Measurements from ENCODE around the gene FXN. TPM values are rescaled to one million over a fixed set of nuclear protein-coding genes. Genes with fewer than 3 reads are reported as not detected.
"Not testable (repeated sequence)": the region's sequence is repeated elsewhere in the genome, so short reads cannot be mapped to it uniquely, and the experiment has no call there.

The FXN gene
- 10 to 100 TPM; 21.7 to 23.2 TPM for total RNA-seq

GRCh38 chr9:69035438-69036308, at the start of gene FXN:
TSS of gene FXN (plus strand) at chr9:69035752. CDS start at chr9:69035783, 31 bp downstream.
- Mint-ChIP-seq H3K9me3 (ENCODE audit: insufficient read depth) (no peaks in the 10 kb centered on the region), H3K36me3 (ENCODE audit: low read depth) (peaks cover 5% of the 10 kb centered on the region), H3K4me1 (ENCODE audit: low read depth) (peaks cover 24% of the 10 kb centered on the region), H3K4me3 (peak within 1 kb of the TSS; percentile 93), H3K27ac (peak within 1 kb of the TSS; percentile 81), H3K27me3 (ENCODE audit: low read depth) (peaks cover 2% of the 10 kb centered on the region)
- ChIA-PET CTCF (interaction anchor here (0.6 to 2.7 kb wide), 21 partner anchors 9 to 207 kb away, joined by 3 to 30 read pairs (median 4); no protein-coding TSS in a partner anchor), POLR2A (interaction anchor here (0.8 to 1.7 kb wide), 5 partner anchors 12 to 62 kb away, joined by 3 to 11 read pairs (median 3); no protein-coding TSS in a partner anchor)
- DNase-seq: peak; percentile 84
- ATAC-seq: peak; percentile 95

- H3K4me1 Mint-ChIP-seq (ENCODE audit: low read depth); H3K36me3 Mint-ChIP-seq (ENCODE audit: low read depth); H3K27ac Mint-ChIP-seq; CTCF ChIA-PET; POLR2A ChIA-PET; H3K27me3 Mint-ChIP-seq (ENCODE audit: low read depth); H3K4me3 Mint-ChIP-seq; ATAC-seq; H3K9me3 Mint-ChIP-seq (ENCODE audit: insufficient read depth); DNase-seq: not testable (repeated sequence)
Observed at GRCh38 chr9:68986949-68987348, 48.6 kb upstream of the FXN start.

GRCh38 chr9:68991457-68991856, 44.1 kb upstream of the FXN start:
- no peaks in the 10 kb centered on the region for H3K27me3 Mint-ChIP-seq (ENCODE audit: low read depth)
- DNase-seq (no peak), ATAC-seq (no peak)
- CTCF ChIA-PET: interaction anchor here (1.8 kb wide), 1 partner anchor 8 kb away, joined by 4 read pairs; no protein-coding TSS in a partner anchor
- no peaks in the 10 kb centered on the region for H3K36me3 Mint-ChIP-seq (ENCODE audit: low read depth)
- no peak overlapping the region for H3K27ac Mint-ChIP-seq
- peaks cover 7% of the 10 kb centered on the region for H3K4me1 Mint-ChIP-seq (ENCODE audit: low read depth)
- H3K9me3 Mint-ChIP-seq (ENCODE audit: insufficient read depth): no peaks in the 10 kb centered on the region
- POLR2A ChIA-PET: no interaction called here
- no peak overlapping the region for H3K4me3 Mint-ChIP-seq

- ChIA-PET CTCF (interaction anchor here (0.6 to 2.0 kb wide), 8 partner anchors 14 to 412 kb away, joined by 3 to 9 read pairs (median 4); a partner anchor contains a TSS), POLR2A (no interaction called here)
- Mint-ChIP-seq H3K27ac (no peak overlapping the region), H3K27me3 (ENCODE audit: low read depth) (peaks cover 3% of the 10 kb centered on the region), H3K36me3 (ENCODE audit: low read depth) (no peaks in the 10 kb centered on the region), H3K4me3 (no peak overlapping the region), H3K4me1 (ENCODE audit: low read depth) (peaks cover 16% of the 10 kb centered on the region), H3K9me3 (ENCODE audit: insufficient read depth) (no peaks in the 10 kb centered on the region)
- DNase-seq: no peak
- no peak for ATAC-seq
Observed at GRCh38 chr9:68995776-68996175, 39.8 kb upstream of the FXN start.

GRCh38 chr9:68996462-68996861, 39.1 kb upstream of the FXN start:
- ChIA-PET CTCF (interaction anchor here (0.6 to 2.0 kb wide), 7 partner anchors 15 to 217 kb away, joined by 3 to 9 read pairs (median 5); a partner anchor contains a TSS), POLR2A (interaction anchor here (1.0 kb wide), 1 partner anchor 39 kb away, joined by 3 read pairs; the partner anchor contains the start of gene FXN)
- no peak overlapping the region for H3K27ac Mint-ChIP-seq
- H3K4me1 Mint-ChIP-seq (ENCODE audit: low read depth): peaks cover 16% of the 10 kb centered on the region
- ATAC-seq (no peak), DNase-seq (no peak)
- H3K4me3 Mint-ChIP-seq: no peak overlapping the region
- no peaks in the 10 kb centered on the region for H3K36me3 Mint-ChIP-seq (ENCODE audit: low read depth)
- H3K9me3 Mint-ChIP-seq (ENCODE audit: insufficient read depth): no peaks in the 10 kb centered on the region
- peaks cover 3% of the 10 kb centered on the region for H3K27me3 Mint-ChIP-seq (ENCODE audit: low read depth)

- no peaks in the 10 kb centered on the region for H3K36me3 Mint-ChIP-seq (ENCODE audit: low read depth)
- no peak overlapping the region for H3K4me3 Mint-ChIP-seq
- ChIA-PET POLR2A (interaction anchor here (1.0 kb wide), 1 partner anchor 38 kb away, joined by 3 read pairs; the partner anchor contains the start of gene FXN), CTCF (interaction anchor here (1.8 kb wide), 2 partner anchors 17 to 38 kb away, joined by 4 to 6 read pairs; partner anchors contain the start of gene FXN)
- ATAC-seq (no peak), DNase-seq (no peak)
- H3K9me3 Mint-ChIP-seq (ENCODE audit: insufficient read depth): no peaks in the 10 kb centered on the region
- peaks cover 5% of the 10 kb centered on the region for H3K27me3 Mint-ChIP-seq (ENCODE audit: low read depth)
- H3K4me1 Mint-ChIP-seq (ENCODE audit: low read depth): peaks cover 16% of the 10 kb centered on the region
- H3K27ac Mint-ChIP-seq: no peak overlapping the region
Observed at GRCh38 chr9:68997666-68998065, 37.9 kb upstream of the FXN start.

GRCh38 chr9:68998385-68998784, 37.2 kb upstream of the FXN start:
- no peak for ATAC-seq

GRCh38 chr9:68998812-68999211, 36.7 kb upstream of the FXN start:
- ChIA-PET CTCF (interaction anchor here (0.7 to 2.0 kb wide), 20 partner anchors 10 to 418 kb away, joined by 3 to 13 read pairs (median 6); partner anchors contain the start of gene FXN), POLR2A (no interaction called here)
- H3K4me3 Mint-ChIP-seq: no peak overlapping the region
- H3K4me1 Mint-ChIP-seq (ENCODE audit: low read depth): peaks cover 16% of the 10 kb centered on the region
- H3K27me3 Mint-ChIP-seq (ENCODE audit: low read depth): peaks cover 7% of the 10 kb centered on the region
- H3K27ac Mint-ChIP-seq: no peak overlapping the region
- ATAC-seq (no peak), DNase-seq (no peak)
- H3K36me3 Mint-ChIP-seq (ENCODE audit: low read depth): no peaks in the 10 kb centered on the region
- no peaks in the 10 kb centered on the region for H3K9me3 Mint-ChIP-seq (ENCODE audit: insufficient read depth)

More at GRCh38 chr9:68998385-68998784, 37.2 kb upstream of the FXN start:
- H3K36me3 Mint-ChIP-seq (ENCODE audit: low read depth): no peaks in the 10 kb centered on the region
- H3K4me3 Mint-ChIP-seq: no peak overlapping the region
- peaks cover 16% of the 10 kb centered on the region for H3K4me1 Mint-ChIP-seq (ENCODE audit: low read depth)
- POLR2A ChIA-PET: no interaction called here
- peaks cover 7% of the 10 kb centered on the region for H3K27me3 Mint-ChIP-seq (ENCODE audit: low read depth)
- no peaks in the 10 kb centered on the region for H3K9me3 Mint-ChIP-seq (ENCODE audit: insufficient read depth)
- CTCF ChIA-PET: interaction anchor here (1.8 to 2.0 kb wide), 3 partner anchors 14 to 418 kb away, joined by 6 to 11 read pairs (median 9); partner anchors contain the start of gene FXN
- no peak for DNase-seq
- no peak overlapping the region for H3K27ac Mint-ChIP-seq

GRCh38 chr9:68999393-69000105, 36.0 kb upstream of the FXN start:
- Mint-ChIP-seq H3K4me3 (no peak overlapping the region), H3K36me3 (ENCODE audit: low read depth) (no peaks in the 10 kb centered on the region), H3K9me3 (ENCODE audit: insufficient read depth) (no peaks in the 10 kb centered on the region), H3K27me3 (ENCODE audit: low read depth) (peaks cover 9% of the 10 kb centered on the region), H3K4me1 (ENCODE audit: low read depth) (peaks cover 16% of the 10 kb centered on the region), H3K27ac (no peak overlapping the region)
- POLR2A ChIA-PET: interaction anchor here (0.8 to 1.1 kb wide), 2 partner anchors 35 to 220 kb away, joined by 3 read pairs; a partner anchor contains a TSS
- CTCF ChIA-PET: interaction anchor here (0.7 to 2.1 kb wide), 33 partner anchors 8 to 466 kb away, joined by 3 to 13 read pairs (median 4); partner anchors contain the start of gene FXN
- ATAC-seq (peak; percentile 95), DNase-seq (peak; percentile 79)

GRCh38 chr9:69001921-69002320, 33.6 kb upstream of the FXN start:
- POLR2A ChIA-PET: no interaction called here
- H3K27me3 Mint-ChIP-seq (ENCODE audit: low read depth): peaks cover 12% of the 10 kb centered on the region
- H3K27ac Mint-ChIP-seq: no peak overlapping the region
- peaks cover 4% of the 10 kb centered on the region for H3K4me1 Mint-ChIP-seq (ENCODE audit: low read depth)
- no peak for DNase-seq
- H3K9me3 Mint-ChIP-seq (ENCODE audit: insufficient read depth): no peaks in the 10 kb centered on the region
- no peaks in the 10 kb centered on the region for H3K36me3 Mint-ChIP-seq (ENCODE audit: low read depth)
- CTCF ChIA-PET: interaction anchor here (1.0 to 1.1 kb wide), 3 partner anchors 18 to 418 kb away, joined by 3 to 5 read pairs (median 3); no protein-coding TSS in a partner anchor
- no peak overlapping the region for H3K4me3 Mint-ChIP-seq
- ATAC-seq: no peak

GRCh38 chr9:69003051-69003450, 32.5 kb upstream of the FXN start:
- Mint-ChIP-seq H3K4me1 (ENCODE audit: low read depth) (peaks cover 3% of the 10 kb centered on the region), H3K9me3 (ENCODE audit: insufficient read depth) (no peaks in the 10 kb centered on the region), H3K27ac (no peak overlapping the region), H3K36me3 (ENCODE audit: low read depth) (no peaks in the 10 kb centered on the region), H3K4me3 (no peak overlapping the region), H3K27me3 (ENCODE audit: low read depth) (peaks cover 16% of the 10 kb centered on the region)
- DNase-seq (no peak), ATAC-seq (no peak)
- CTCF ChIA-PET: interaction anchor here (1.0 to 1.1 kb wide), 2 partner anchors 53 to 419 kb away, joined by 3 to 5 read pairs; no protein-coding TSS in a partner anchor
- POLR2A ChIA-PET: no interaction called here

Data from activated CD8-positive, alpha-beta T cell treated with anti-CD3 and anti-CD28 coated beads, Interleukin-2, amount 10 ng/mL, durations not matched to agents 7 days and 5 days (primary cell).